Myocyte (in vitro differentiated cells): Measurements from ENCODE around the gene CPNE1. TPM values are rescaled to one million over a fixed set of nuclear protein-coding genes. Genes with fewer than 3 reads are reported as not detected.
"Not testable (repeated sequence)": the region's sequence is repeated elsewhere in the genome, so short reads cannot be mapped to it uniquely, and the experiment has no call there.

Experiments used
- DNase-seq: peaks from one replicate; pipeline ENCODE4 v3.0.0-alpha.2; 2012; ENCODE audit warnings: low read depth
- total RNA-seq: library from RNA; depleted of rRNA; stranded (reverse); fragments of >200 nt; gene quantifications from 2 replicates; pipeline ENCODE4 v1.2.3, GENCODE V29; 2014

Gene CPNE1
- total RNA-seq, 1 donor from 2014 or later = 117 TPM

DNA sequence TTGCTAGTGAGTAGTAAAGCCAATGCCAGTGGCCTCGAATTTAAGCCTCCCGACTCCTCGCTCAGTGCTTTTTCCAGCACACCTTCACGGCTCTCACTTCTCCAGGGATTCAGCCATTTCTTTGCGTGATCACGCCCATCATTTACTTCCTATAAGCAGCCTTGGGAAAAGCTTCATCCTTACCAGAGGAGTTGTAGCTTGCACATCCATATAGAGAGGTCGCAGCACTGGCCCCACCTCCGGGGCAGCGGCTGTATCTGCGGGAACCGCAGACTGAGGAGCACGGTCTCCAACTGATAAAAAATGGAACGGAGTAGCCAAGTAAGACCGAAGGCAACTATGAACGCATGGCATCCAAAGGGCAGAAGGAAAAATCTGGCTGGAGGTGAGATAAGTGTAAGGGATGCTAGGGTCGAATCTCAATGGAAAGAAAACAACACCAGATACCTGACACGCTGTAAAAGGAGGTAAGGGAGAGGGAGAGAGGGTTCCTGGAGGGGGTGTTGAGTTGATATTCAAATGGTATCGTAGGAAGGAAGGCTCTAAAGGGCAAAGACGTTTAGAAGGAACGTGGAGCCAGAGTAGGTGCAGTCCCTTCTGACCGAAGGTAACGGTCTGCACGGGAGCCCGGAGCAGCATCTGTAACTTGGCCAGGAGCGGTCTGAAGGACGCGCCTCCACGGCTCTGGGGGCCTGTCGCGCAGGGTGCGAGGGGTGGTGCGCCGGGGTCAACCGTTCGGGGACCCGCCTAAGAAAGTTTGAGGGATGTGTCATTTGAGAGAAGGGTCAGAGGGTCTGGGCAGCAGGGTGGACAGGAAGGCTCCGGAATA is 33.8 kb upstream of the CPNE1 start:
- peak; percentile 13 for DNase-seq

DNA sequence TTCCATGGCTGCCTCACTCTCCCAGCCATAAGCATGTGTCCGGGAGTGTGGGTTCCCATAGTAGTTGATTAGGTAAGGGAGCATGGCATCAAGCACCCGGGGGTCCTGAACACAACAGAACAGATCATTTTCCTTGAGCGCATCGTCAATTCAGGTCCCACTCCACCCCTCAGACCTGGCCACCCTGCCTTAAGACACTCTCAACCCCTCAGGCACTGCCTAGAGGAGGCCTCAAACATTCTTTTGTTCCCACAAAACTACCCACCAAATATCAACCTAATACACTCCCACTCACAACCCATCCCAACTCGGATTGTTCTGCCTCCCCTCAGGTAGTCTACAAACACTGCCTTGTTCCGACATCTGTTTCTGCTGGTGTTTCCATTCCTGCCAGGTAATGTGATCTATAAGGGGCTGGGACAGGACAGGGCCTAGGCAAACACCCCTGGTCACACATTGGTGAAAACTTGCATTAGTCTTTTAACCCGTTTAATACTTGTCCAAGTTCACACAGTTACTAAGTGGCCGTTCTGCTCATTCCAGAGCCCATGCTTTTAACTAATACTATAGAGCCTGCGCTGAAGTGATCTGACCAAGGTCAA is 33.1 kb upstream of the CPNE1 start:
- no peak for DNase-seq

DNA sequence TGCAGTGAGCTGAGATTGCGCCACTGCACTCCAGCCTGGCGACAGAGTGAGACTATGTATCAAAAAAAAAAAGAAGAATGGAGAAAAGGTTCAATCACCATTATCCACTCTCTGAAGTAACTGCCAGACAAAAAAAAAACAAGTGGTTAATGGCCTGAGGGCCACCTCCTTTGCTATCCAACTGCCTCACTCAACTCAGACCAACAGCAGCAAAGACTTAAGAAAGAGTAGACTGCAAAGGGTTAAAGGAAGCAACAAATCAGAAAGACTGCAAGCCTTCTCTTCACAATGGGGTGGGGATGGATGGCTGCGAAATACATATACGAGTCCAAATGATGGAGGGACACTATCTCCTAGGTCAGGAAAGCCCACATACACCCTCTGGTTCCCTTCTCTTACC is 31.3 kb upstream of the CPNE1 start:
- no peak for DNase-seq

DNA sequence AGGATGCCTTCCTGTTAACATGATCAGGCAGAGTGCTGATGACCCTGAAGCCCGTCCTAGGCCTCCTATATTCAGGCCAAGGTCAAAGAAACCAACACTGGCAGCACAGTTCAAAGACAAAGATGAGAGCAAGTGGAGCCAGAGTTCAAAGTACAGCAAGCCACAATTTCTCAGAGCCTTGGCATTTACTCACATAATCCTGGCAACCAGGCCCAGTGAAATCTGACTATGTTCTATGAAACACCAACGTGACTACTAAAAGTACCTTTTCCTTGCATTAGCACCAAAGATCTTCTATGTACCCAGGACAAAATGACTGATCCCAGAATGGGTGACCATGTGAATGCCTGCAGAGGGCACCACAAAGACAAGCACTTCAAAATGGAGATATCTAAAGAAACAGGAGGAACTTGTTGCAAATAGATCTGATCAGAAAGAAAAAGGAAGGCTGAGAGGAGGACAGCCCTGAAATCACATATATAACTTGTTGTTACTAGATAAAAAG is 30.6 kb upstream of the CPNE1 start:
- no peak for DNase-seq

DNA sequence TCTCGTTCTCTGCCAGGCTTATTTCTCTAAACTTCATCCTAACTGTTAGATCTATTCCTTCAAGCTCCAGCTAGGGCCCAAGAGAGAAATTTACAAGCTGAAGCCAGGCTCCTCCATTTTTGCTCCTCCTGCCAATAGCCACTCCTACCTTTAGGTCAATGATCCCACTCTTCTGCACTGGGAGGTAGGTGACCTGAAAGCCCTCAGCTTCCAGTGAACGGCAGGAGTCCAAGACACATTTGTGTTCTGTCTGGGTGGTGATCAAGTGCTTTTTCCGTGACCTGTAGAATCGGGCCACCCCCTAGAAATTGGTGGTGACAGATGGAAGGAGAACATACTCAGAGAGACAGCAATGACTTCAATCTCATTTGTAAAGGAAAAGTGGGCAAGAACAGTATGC is 25.6 kb upstream of the CPNE1 start:
- DNase-seq = no peak

DNA sequence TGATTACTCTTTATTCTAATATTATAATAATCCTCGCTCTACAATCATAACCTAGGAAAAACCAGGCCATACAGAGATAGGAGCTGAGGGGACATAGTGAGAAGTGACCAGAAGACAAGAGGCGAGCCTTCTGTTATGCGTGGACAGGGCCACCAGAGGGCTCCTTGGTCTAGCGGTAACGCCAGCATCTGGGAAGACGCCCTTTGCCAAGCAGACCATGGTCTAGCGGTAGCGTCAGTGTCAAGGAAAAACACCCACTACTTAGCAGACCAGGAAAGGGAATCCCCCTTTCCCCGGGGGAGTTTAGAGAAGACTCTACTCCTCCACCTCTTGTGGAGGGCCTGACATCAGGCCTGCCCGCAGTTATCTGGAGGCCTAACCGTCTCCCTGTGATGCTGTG is 22.2 kb upstream of the CPNE1 start:
- DNase-seq = not testable (repeated sequence)

DNA sequence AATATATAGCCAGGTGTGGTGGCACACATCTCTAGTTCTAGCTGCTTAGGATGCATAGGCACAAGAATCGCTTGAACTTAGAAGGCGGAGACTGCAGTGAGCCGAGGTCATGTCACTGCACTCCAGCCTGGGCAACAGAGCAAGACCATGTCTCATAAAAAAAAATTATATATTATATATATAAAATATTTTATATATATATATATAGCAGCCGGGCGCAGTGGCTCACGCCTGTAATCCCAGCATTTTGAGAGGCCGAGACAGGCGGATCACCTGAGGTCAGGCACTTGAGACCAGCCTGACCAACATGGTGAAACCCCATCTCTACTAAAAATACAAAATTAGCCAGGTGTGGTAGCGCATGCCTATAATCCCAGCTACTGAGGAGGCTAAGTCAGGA is 20.7 kb upstream of the CPNE1 start:
- not testable (repeated sequence) for DNase-seq

DNA sequence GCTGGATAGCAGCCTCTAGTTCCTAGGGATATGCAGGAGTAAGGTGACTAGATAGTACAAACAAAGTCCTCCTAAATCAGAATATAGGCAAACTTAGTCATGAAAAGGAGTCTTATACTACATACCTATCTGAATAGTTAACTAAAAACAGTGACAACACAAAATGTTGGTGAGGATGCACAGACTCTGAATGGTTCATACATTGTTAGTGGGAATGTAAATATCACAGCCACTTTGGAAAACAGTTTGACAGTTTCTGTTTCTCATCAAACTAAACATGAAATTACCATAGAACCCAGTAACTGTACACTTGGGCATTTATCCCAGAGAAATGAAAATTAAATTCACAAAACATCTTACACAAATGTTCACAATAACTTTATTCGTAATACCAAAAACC is 17.3 kb upstream of the CPNE1 start:
- DNase-seq = no peak

DNA sequence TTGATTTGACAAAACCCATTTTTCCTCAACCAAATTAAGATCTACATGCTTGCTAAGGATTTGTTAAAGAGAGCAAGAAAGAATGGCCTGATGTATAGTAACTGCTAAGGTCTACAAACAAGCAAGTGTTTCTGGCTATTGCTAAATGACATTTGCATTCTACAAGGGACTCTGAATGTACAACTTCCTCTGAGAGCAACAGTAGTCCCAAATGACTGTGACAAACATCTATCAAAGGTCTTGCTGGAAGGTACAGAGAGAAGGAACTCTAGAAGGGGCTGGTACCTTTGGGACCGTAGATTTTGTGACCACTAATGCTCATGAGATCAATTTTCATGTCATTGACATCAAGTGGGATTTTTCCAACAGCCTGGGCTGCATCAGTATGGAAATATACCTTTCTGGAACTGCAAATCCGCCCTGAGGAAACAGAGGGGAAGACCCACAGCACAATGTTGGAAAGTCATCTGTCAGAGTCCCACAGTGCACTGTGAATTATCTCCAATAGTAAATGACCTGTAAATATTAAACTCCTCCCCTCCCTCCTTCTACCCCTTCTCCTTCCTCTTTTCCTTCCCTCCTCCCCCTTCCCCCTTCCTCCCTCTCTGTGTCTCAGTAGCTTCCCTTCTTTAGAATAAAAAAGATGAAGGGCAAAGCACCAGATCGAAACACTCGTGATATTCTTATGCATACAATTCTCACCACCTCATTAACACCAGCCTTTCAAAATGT is 15.9 kb upstream of the CPNE1 start:
- DNase-seq = no peak

DNA sequence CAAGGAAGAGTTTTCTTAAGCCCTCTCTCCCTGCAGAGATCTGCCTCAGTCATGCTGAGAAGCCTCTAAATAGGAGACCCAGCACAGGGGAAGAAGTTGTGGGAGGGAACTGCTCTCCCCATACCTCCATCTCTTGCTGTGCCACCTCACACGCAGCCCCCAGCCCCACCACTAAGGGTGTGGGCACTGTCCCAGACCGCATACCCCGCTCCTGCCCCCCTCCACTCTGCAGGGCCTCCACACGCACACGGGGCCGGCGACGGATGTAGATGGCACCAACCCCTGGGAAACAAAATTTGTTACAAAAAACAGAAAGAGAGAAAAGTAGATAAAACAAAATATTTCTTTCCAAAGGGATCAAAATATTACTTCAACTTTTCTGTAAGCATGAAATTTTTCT is 10.2 kb upstream of the CPNE1 start:
- DNase-seq = no peak

DNA sequence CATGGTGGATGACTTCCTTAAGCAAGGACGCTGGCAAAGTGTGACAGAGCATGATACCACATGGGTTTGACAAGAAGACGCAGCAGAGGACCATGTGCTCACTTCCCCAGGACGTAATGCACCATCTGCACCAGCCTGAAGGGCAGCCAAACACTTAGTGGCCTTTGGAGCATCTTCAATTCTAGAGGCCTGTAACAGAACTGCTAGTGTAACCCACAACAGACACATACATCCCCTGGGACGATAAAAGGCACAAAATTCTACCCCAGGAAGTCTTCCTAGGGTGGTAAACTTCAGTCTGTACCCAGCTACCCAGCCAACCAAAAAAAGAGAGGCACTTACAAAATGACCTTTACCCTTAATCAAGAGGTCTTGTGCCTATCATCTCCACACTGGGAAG is 9.2 kb upstream of the CPNE1 start:
- DNase-seq = no peak

DNA sequence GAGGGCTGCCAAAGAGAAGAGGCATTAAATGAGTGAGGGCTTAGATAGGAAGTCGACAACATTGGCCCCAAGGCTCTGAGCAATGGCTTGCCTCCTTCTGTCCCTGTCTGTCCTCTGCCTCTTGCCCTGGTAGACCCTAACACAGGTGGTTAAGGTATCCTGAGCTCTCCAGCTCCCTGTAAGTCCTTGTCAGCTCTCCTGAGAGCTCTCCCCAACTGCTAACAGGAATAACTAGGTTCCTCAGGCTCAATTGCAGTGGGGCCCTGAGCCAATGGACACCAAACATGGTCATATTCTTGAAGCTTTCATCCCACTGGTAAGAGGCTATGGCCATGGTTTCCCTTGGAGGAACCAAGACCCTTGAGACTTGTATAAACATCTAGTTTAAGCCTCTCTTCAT is 5.0 kb upstream of the CPNE1 start:
- no peak for DNase-seq

DNA sequence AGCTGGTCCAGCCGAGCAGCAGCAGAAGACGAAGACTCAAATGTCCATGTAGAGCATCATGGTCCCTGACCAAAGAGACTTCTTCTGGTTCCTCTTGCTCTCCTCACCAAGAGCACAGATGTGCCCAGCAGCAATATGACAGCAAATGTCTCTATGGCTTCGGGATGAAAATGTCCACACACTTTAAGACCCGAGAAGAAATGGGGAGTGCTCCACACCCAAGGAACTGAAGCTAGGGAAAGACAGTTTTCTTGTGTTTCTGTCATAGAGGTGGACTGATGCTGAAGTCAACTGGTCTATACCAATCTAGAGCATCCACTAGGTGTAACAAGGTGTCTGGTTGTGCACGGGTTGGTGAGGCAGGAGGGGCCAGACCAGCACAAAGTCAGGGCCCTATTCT is 4.5 kb upstream of the CPNE1 start:
- DNase-seq = no peak

DNA sequence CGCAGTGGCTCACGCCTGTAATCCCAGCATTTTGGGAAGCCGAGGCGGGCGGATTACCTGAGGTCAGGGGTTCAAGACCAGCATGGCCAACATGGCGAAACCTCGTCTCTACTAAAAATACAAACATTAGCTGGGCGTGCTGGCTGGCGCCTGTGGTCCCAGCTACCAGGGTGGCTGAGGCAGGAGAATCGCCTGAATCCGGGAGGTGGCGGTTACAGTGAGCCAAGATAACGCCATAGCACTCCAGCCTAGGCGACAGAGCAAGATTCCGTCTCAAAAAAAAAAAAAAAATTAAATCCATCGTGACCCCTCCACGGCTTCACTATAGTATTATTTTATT is 1.2 kb upstream of the CPNE1 start:
- DNase-seq = no peak

DNA sequence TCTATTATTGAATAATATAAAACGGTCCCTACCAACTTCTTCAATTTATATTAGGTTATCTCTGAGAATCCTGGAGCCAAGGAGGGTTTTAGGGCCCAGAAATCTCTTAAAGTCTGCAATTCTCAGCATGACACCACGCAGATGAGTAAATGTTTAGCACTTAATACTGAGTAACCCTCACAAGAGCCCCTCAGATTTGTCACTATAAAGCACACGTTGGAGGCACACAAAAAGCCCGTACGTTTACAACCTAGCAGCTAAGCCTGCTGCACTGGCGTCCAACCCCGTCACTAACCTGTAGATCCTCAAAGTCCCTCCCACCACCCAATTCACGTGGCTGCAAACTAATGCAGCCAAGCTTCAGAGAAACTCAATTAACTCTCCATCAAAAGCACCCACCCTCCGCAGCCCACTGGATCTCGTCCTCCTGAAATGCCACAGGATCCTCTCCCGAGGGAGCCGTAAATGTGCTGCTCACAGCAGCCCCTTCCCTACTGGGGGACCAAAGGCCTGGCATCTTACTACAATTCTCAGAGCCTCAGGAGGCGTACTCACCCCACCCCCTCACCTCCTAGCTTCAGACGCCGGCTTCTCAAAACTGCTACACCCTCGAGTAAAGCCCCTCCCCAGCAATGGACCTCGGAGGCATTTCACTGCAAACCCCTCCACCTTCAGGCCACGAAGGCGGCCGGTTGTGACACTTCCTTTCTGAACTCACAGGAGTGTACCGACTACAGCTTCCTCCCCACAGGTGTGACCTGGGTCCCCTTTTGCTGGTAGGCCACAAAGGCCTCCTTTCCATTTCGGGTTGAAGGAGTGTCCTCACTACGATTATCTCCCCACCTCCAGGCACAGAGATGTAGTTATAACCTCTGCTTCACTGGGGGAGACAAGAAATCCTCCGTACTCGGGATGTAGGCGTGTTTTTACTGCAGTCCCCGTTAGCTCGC is 909 bp downstream of the CPNE1 start:
- DNase-seq = peak; percentile 17

DNA sequence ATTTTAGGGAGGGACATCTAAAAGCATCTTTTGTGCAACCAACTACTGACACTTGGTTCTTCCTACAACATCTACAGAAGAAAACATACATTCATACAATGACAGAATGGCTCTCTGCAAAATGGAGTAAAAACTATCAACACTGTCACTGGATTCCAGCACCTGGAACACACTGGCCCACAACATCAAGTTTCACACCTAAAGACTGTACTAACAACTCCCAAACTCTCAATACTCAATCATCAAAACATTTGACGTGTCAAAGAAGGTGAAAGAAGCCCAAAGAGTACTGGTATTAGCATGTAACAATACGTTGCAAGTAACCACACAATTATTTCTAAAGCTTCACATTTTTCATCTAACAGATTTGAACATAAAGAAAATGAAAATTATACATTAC is 2.1 kb downstream of the CPNE1 start:
- no peak for DNase-seq

DNA sequence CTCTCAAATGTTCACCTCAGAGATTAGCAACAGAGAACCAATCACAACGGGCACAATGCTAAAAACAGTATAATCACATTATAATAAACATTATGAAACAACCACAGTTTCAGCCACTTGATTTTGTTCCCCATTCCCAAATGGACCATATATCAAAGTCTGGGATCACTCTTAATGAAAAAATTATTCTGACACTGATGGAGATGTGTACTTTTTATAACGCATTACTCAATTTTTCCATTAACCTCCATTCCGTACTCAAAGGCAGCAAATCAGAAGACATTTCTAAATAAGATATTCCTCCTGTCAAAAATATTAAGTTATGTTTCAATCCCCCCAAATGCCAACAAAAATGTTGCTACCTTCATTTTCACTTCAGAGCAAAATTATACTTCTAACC is 2.8 kb downstream of the CPNE1 start:
- no peak for DNase-seq

DNA sequence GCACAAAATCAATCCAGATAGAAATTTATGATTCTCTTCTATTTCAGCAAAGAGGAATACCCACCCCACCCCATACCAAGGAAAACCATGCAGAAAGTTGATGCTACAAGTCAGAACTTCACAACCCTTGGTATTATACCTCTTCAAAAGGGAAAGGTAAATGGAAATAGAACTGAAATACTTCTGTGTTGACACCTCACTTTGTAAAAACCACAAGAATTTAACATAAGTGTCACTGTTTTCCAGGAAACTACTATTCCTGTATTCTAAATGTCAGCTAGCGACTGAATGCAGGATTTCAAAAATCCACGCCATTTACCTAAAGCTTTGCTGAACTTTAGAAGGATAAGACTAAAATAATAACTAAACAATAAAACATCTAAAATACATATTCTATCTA is 3.6 kb downstream of the CPNE1 start:
- no peak for DNase-seq

DNA sequence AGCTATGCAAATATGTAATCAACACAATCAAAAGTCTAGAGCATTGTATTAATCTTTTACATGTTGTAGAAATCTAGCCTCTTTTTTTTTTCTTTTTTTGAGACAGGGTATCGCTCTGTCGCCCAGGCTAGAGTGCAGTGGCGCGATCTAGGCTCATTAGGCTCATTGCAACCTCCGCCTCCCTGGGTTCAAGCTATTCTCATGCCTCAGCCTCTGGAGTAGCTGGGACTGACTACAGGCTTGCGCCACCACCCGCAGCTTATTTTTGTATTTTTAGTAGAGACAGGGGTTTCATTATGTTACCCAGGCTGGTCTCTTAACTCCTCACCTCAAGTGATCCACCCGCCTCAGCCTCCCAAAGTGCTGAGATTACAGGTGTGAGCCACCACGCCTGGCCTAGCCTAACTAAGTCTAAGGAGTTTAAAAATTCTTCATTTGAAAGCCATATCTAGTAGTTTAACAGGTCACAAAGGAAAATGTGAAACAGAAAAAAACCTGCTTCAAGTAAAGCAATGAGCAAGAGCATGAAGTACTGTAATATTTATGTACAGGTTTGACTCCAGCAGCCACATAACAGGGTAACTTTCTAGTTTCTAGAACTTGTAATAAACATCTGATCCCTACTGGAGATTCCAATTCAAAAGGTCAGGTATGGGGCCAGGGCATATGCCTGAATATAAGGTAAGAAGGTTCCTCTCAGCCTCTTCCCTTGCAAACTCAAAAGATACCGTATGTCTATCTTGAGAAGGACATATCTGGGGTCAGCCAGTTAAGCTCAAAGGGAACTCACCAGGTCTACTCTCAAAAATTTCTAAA is 4.4 kb downstream of the CPNE1 start:
- DNase-seq = no peak

DNA sequence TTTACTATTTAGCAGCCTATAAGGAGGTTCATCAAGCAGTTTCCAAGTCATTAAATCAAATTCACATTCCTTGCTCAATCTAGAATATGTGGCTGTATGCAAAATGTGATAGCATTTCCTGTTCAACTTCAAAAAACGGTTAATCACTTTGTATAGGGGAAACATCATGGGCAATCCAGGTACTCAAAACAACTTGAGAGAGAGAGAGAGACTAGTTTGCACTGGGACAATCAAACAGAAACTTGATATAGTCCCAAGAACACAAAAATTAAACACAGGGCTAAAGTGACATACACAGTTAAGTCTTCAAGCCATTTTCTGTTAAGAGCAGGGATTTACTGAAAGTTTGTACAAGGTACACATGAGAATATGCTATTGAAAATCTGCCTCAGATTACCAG is 7.4 kb downstream of the CPNE1 start:
- DNase-seq = no peak
